Naive thymus-derived CD8-positive, alpha-beta T cell (primary cell): ENCODE measurements around the gene NEB. TPM values are rescaled to one million over a fixed set of nuclear protein-coding genes. Genes with fewer than 3 reads are reported as not detected.

Source experiments
- ATAC-seq, 2 donors: fragments of 150-1000 bp; cut with Tn5 transposase in 1 of 2; sonication (Bioruptor Pico), chemical (Tn5 transposase) in 1 of 2; 1 replicate in 1 of 2; 2 replicates in 1 of 2; pipeline ENCODE4 v1.10.0; 2021; ENCODE audit warnings: mild to moderate bottlenecking in 2 of 2, moderate library complexity in 2 of 2
- POLR2A ChIA-PET: fragments of 350-600 bp; sonication (Branson Sonifier 250); formaldehyde crosslinking; loops from one replicate; lab custom pipeline; 2021; ENCODE audit warnings: antibody characterized with exemption; lab: Charles Lee
- DNase-seq, 10 donors: peaks; one replicate each; pipeline versions ENCODE4 v3.0.0 to v3.0.0-alpha.2; 2020 to 2022
- H3K27ac Mint-ChIP-seq, 10 donors: one replicate each; pipeline ENCODE4 v1.8.0; 2020 to 2022; ENCODE audit warnings: mild to moderate bottlenecking in 10 of 10, mixed read lengths in 10 of 10, moderate library complexity in 4 of 10, inconsistent platforms in 1 of 10
- H3K27me3 Mint-ChIP-seq, 5 donors: one replicate each; pipeline ENCODE4 v1.8.0; 2021 to 2022; ENCODE audit warnings: mixed read lengths in 5 of 5
- H3K36me3 Mint-ChIP-seq, 3 donors: one replicate each; pipeline ENCODE4 v1.8.0; 2020 to 2022; ENCODE audit warnings: mixed read lengths in 3 of 3, mild to moderate bottlenecking in 2 of 3, inconsistent platforms in 1 of 3
- H3K4me1 Mint-ChIP-seq, 4 donors: one replicate each; pipeline ENCODE4 v1.8.0; 2021 to 2022; ENCODE audit warnings: mixed read lengths in 4 of 4
- H3K4me3 Mint-ChIP-seq, 10 donors: one replicate each; pipeline ENCODE4 v1.8.0; 2020 to 2022; ENCODE audit warnings: mild to moderate bottlenecking in 10 of 10, mixed read lengths in 10 of 10, moderate library complexity in 6 of 10, inconsistent platforms in 1 of 10
- H3K9me3 Mint-ChIP-seq, 9 donors: one replicate each; pipeline ENCODE4 v1.8.0; 2020 to 2022; ENCODE audit warnings: mixed read lengths in 9 of 9, mild to moderate bottlenecking in 3 of 9, inconsistent platforms in 1 of 9, moderate library complexity in 1 of 9
- polyA plus RNA-seq, 3 donors: library from polyadenylated mRNA; unstranded; fragments of 300-500 nt; fragmentation: Illumina TruSeq; gene quantifications; one replicate each; pipeline ENCODE4 v1.2.3, GENCODE V29; 2021
- total RNA-seq, 8 experiments: library from RNA in 2 of 8; stranded (reverse) in 2 of 8; gene quantifications; one replicate each; pipeline ENCODE4 v1.2.3 and lab custom pipeline; 2021 to 2026

NEB gene
- total and polyA plus RNA-seq, 5 experiments from 2014 or later: 0.48 to 1.7 (median 1.1) TPM; not detected in 2

- peak in 1 of 2 donors; percentile 84 for ATAC-seq
- Mint-ChIP-seq H3K4me3 (peak overlapping the region in 1 of 10 donors; percentile 44), H3K4me1 (peaks cover 0 to 53% (median 0%) of the 10 kb centered on the region in 4 donors), H3K27ac (peak overlapping the region in 2 of 10 donors; percentile 66 to 79), H3K9me3 (peaks cover 0 to 6% (median 0%) of the 10 kb centered on the region in 9 donors), H3K36me3 (peaks cover 17 to 19% (median 18%) of the 10 kb centered on the region in 3 donors), H3K27me3 (no peaks in the 10 kb centered on the region)
- DNase-seq: peak in 2 of 10 donors; percentile 41 to 68
- POLR2A ChIA-PET: no interaction called here
These were observed 37.5 kb upstream of the NEB start for GRCh38 chr2:151771599-151772358.

DNA sequence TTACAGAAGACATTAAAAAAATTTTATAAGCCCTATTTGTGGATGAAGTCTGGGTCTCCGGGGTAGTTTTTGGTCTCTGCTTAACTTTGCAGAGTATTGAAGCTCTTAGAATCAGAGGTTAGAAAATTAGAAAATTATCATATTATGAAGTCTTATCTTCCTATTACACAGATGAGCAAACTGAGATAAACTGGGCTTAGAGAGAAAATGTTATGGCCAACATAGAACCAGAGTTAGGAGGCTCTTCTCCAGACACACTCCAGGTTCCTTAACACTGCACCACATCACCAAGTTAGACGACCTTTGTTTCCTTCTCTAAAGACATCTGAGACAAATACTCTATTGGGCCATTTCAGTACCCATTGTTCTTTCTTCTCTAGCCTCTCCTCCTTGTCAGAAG is 36.7 kb upstream of the NEB start:
- no peak for ATAC-seq
- H3K4me3 Mint-ChIP-seq: no peak overlapping the region
- no peak for DNase-seq
- H3K27me3 Mint-ChIP-seq: no peaks in the 10 kb centered on the region
- peaks cover 0 to 6% (median 0%) of the 10 kb centered on the region in 9 donors for H3K9me3 Mint-ChIP-seq
- peak overlapping the region in 2 of 10 donors; percentile 66 to 79 for H3K27ac Mint-ChIP-seq
- H3K4me1 Mint-ChIP-seq: peaks cover under 1 to 61% (median 5%) of the 10 kb centered on the region in 4 donors
- POLR2A ChIA-PET: interaction anchor here (0.7 kb wide), 1 partner anchor 56 kb away, joined by 3 read pairs; no protein-coding TSS in a partner anchor
- H3K36me3 Mint-ChIP-seq: peaks cover 10 to 15% (median 12%) of the 10 kb centered on the region in 3 donors

DNA sequence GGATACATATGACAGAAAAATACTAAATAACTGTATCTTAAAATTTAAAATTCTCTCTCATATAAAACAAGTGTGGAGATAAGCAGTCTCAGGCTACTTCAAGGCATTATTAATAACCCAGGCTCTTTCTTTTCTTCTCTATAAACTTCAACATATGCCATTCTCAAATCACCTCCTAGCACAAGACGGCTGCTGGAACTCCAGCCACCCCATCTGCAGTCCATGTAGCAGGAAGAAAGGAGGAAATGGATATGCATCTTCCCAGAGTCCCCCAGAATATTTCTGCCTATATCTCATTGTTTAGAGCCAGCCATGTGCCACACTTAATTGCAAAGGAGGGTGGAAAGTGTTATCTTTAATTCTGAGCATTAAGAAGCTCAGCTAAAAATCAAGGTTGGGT is 35.3 kb upstream of the NEB start:
- Mint-ChIP-seq H3K4me1 (peaks cover 2 to 66% (median 7%) of the 10 kb centered on the region in 4 donors), H3K36me3 (peaks cover 5 to 16% (median 5%) of the 10 kb centered on the region in 3 donors), H3K27me3 (no peaks in the 10 kb centered on the region), H3K9me3 (peaks cover 0 to 6% (median 0%) of the 10 kb centered on the region in 9 donors), H3K27ac (no peak overlapping the region), H3K4me3 (no peak overlapping the region)
- DNase-seq (no peak), ATAC-seq (no peak)
- POLR2A ChIA-PET: no interaction called here

DNA sequence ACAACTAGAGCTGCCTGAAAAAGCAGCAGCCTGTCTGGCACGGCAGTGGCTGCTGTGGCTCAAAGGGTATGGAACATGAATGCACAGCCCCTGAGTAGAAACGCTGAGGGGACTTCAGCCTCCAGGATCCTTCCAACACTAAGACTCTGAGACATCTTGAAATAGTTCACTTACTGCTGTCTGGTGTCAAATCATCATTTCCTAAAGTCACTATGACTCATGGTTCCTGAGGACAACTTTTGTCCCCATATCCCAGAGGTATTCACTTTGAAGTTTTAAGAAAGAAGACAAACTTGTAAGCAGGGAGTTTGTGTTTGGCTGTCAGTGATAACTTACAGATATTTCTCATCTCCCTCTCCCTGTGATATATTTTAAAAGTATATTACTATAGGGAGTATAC is 33.3 kb upstream of the NEB start:
- H3K36me3 Mint-ChIP-seq: peaks cover 5 to 16% (median 5%) of the 10 kb centered on the region in 3 donors
- H3K4me1 Mint-ChIP-seq: peaks cover 4 to 70% (median 7%) of the 10 kb centered on the region in 4 donors
- H3K9me3 Mint-ChIP-seq: peaks cover 0 to 6% (median 0%) of the 10 kb centered on the region in 9 donors
- POLR2A ChIA-PET: no interaction called here
- no peak for ATAC-seq
- H3K4me3 Mint-ChIP-seq: no peak overlapping the region
- DNase-seq: no peak
- no peaks in the 10 kb centered on the region for H3K27me3 Mint-ChIP-seq
- H3K27ac Mint-ChIP-seq: peak overlapping the region in 1 of 10 donors; percentile 67

DNA sequence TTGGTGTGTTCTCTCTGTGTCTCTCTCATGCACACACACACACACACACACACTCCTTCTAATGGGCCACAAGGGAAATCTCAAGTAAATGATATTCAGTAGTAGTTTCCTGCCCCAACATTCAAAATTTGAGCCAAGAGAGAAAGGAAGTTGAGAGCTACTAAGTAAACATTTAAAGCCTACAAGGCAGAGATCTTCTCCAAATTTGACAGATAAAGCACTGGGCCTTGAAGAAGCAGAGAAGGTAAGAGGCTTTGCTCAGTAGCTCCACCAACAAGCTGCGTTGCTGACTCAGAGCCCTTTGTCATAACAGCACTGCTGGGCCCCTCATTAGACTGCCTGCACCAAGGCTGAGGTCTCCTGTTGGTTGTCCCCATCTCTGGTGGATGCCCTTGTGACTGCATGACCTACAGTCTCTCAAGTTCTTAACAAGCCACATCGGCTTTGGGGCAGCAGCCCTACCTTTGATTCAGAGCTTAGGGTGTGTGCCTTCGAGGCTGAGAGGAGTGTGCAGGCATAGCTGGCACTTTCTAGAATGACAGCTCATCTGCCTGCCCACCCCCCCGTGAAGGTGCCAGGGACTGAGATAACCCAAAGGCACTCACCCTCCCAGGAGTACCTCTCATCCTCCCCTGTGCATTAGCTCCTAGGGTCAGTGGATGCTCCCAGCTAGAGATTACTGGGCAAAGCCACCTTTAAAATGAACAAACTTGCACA is 32.3 kb upstream of the NEB start:
- DNase-seq: no peak

GRCh38 chr2:151765760-151766410 is 31.6 kb upstream of the NEB start:
- ATAC-seq: no peak
- POLR2A ChIA-PET: no interaction called here
- H3K36me3 Mint-ChIP-seq: peaks cover 4 to 16% (median 5%) of the 10 kb centered on the region in 3 donors
- peaks cover 4 to 54% (median 7%) of the 10 kb centered on the region in 4 donors for H3K4me1 Mint-ChIP-seq
- no peak for DNase-seq
- no peaks in the 10 kb centered on the region for H3K27me3 Mint-ChIP-seq
- peaks cover 0 to 6% (median 0%) of the 10 kb centered on the region in 9 donors for H3K9me3 Mint-ChIP-seq
- peak overlapping the region in 6 of 10 donors; percentile 30 to 67 (median 38) for H3K27ac Mint-ChIP-seq
- H3K4me3 Mint-ChIP-seq: peak overlapping the region in 1 of 10 donors; percentile 43

More for the DNA sequence above, 32.3 kb upstream of the NEB start:
- Mint-ChIP-seq H3K27ac (peak overlapping the region in 3 of 10 donors; percentile 11 to 67 (median 35)), H3K4me3 (peak overlapping the region in 1 of 10 donors; percentile 43), H3K4me1 (peaks cover 4 to 61% (median 7%) of the 10 kb centered on the region in 4 donors), H3K27me3 (no peaks in the 10 kb centered on the region), H3K36me3 (peaks cover 4 to 16% (median 5%) of the 10 kb centered on the region in 3 donors), H3K9me3 (peaks cover 0 to 6% (median 0%) of the 10 kb centered on the region in 9 donors)
- POLR2A ChIA-PET: no interaction called here
- ATAC-seq: peak in 1 of 2 donors; percentile 52

GRCh38 chr2:151762694-151763093 is 28.4 kb upstream of the NEB start:
- Mint-ChIP-seq H3K4me1 (peaks cover 4 to 44% (median 7%) of the 10 kb centered on the region in 4 donors), H3K9me3 (peaks cover 0 to 1% (median 0%) of the 10 kb centered on the region in 9 donors), H3K36me3 (peaks cover 0 to 10% (median 4%) of the 10 kb centered on the region in 3 donors), H3K27ac (no peak overlapping the region), H3K4me3 (no peak overlapping the region), H3K27me3 (no peaks in the 10 kb centered on the region)
- POLR2A ChIA-PET: no interaction called here
- ATAC-seq (no peak), DNase-seq (no peak)

GRCh38 chr2:151761687-151762086 is 27.4 kb upstream of the NEB start:
- Mint-ChIP-seq H3K27me3 (no peaks in the 10 kb centered on the region), H3K4me1 (peaks cover 4 to 36% (median 7%) of the 10 kb centered on the region in 4 donors), H3K9me3 (peaks cover 0 to 1% (median 0%) of the 10 kb centered on the region in 9 donors), H3K36me3 (peaks cover 0 to 10% (median 4%) of the 10 kb centered on the region in 3 donors), H3K27ac (no peak overlapping the region), H3K4me3 (no peak overlapping the region)
- no peak for DNase-seq
- POLR2A ChIA-PET: no interaction called here
- no peak for ATAC-seq

GRCh38 chr2:151761193-151761592 is 26.9 kb upstream of the NEB start:
- Mint-ChIP-seq H3K27me3 (no peaks in the 10 kb centered on the region), H3K4me1 (peaks cover 0 to 31% (median 5%) of the 10 kb centered on the region in 4 donors), H3K36me3 (peaks cover 0 to 7% (median 4%) of the 10 kb centered on the region in 3 donors), H3K4me3 (no peak overlapping the region), H3K9me3 (peaks cover 0 to 1% (median 0%) of the 10 kb centered on the region in 9 donors), H3K27ac (peak overlapping the region in 1 of 10 donors; percentile 8)
- ATAC-seq (no peak), DNase-seq (no peak)
- POLR2A ChIA-PET: no interaction called here

- Mint-ChIP-seq H3K4me3 (no peak overlapping the region), H3K27me3 (no peaks in the 10 kb centered on the region), H3K27ac (peak overlapping the region in 3 of 10 donors; percentile 8 to 58 (median 27)), H3K36me3 (peaks cover 0 to 8% (median 4%) of the 10 kb centered on the region in 3 donors), H3K9me3 (peaks cover 0 to 1% (median 0%) of the 10 kb centered on the region in 9 donors), H3K4me1 (peaks cover 0 to 21% (median 1%) of the 10 kb centered on the region in 4 donors)
- no peak for ATAC-seq
- no peak for DNase-seq
- POLR2A ChIA-PET: no interaction called here
These were observed 25.9 kb upstream of the NEB start for GRCh38 chr2:151760139-151760650.

DNA sequence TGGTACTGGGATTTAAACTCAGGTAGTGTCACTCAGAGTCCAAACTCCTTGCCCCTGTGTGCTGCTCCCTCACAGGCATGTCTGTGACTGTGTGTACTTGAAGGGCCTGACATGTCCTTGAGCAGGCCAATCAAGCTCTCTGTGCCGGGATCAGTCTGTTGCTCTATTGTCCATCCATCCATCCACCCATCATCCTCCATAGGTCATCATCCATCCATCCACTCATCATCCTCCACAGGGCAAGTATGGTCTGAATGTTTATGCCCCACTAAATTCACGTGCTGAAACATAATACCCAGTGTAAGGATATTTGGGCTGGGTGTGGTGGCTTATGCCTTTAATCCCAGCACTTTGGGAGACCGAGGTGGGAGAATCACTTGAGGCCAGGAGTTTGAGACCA is 24.5 kb upstream of the NEB start:
- ATAC-seq (no peak), DNase-seq (no peak)
- H3K36me3 Mint-ChIP-seq: peaks cover 0 to 8% (median 4%) of the 10 kb centered on the region in 3 donors
- POLR2A ChIA-PET: interaction anchor here (0.6 kb wide), 1 partner anchor 72 kb away, joined by 3 read pairs; no protein-coding TSS in a partner anchor
- peaks cover 0 to 1% (median 0%) of the 10 kb centered on the region in 9 donors for H3K9me3 Mint-ChIP-seq
- H3K4me3 Mint-ChIP-seq: no peak overlapping the region
- peaks cover 0 to 8% (median 0%) of the 10 kb centered on the region in 4 donors for H3K4me1 Mint-ChIP-seq
- no peaks in the 10 kb centered on the region for H3K27me3 Mint-ChIP-seq
- H3K27ac Mint-ChIP-seq: no peak overlapping the region

DNA sequence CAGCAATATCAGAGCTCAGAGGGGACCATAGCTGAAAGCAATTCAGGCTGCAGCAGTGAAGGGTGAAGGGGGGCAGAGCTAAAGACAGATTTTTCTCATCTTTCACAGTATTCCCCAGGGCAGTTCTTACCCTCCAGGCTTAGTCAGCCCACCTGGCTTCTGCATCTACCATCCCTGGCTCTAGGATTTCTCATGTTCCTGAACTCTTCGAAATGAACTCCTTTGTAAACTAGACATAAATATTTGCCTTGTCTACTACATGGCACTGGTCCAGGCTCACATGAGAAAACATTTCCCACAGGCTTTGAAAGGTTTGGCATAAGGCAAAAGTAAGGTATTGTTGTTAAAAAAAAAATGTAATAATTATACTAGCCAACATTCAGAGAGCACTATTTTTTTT is 23.6 kb upstream of the NEB start:
- ATAC-seq: no peak
- no peak overlapping the region for H3K4me3 Mint-ChIP-seq
- peaks cover 0 to 1% (median 0%) of the 10 kb centered on the region in 9 donors for H3K9me3 Mint-ChIP-seq
- peak overlapping the region in 1 of 10 donors; percentile 3 for H3K27ac Mint-ChIP-seq
- peaks cover 0 to 2% (median 0%) of the 10 kb centered on the region in 4 donors for H3K4me1 Mint-ChIP-seq
- no peak for DNase-seq
- H3K36me3 Mint-ChIP-seq: peaks cover 0 to 8% (median 4%) of the 10 kb centered on the region in 3 donors
- POLR2A ChIA-PET: no interaction called here
- no peaks in the 10 kb centered on the region for H3K27me3 Mint-ChIP-seq
